H9 (cell line): ENCODE measurements around the gene CHSY1. TPM values are rescaled to one million over a fixed set of nuclear protein-coding genes. Genes with fewer than 3 reads are reported as not detected.
A peak's percentile ranks its signal among the peaks of the same experiment; 100 is the strongest.

Experiments
- DNase-seq: peaks from one replicate; pipeline ENCODE4 v3.0.0-alpha.2; 2017
- H2AFZ ChIP-seq: one replicate; pipeline ENCODE4 v1.6.1; 2013; ENCODE audit warnings: mild to moderate bottlenecking, low read length, control low read depth, moderate library complexity
- H2AK5ac ChIP-seq: 2 replicates; pipeline ENCODE4 v1.6.1; 2013; ENCODE audit warnings: low read length, control low read depth, mixed read lengths; ENCODE audit not compliant: insufficient read length
- H2BK120ac ChIP-seq: one replicate; pipeline ENCODE4 v1.6.1; 2013; ENCODE audit warnings: low read depth, mild to moderate bottlenecking, low read length, control low read depth, inconsistent platforms; ENCODE audit not compliant: poor library complexity, severe bottlenecking
- H2BK12ac ChIP-seq: 2 replicates; pipeline ENCODE4 v1.6.1; 2013; ENCODE audit warnings: low read length, control low read depth, mixed read lengths, low read depth; ENCODE audit not compliant: insufficient read length
- H2BK15ac ChIP-seq: 2 replicates; pipeline ENCODE4 v1.6.1; 2013; ENCODE audit warnings: low read depth, low read length, control low read depth
- H2BK20ac ChIP-seq: one replicate; pipeline ENCODE4 v1.6.1; 2013; ENCODE audit warnings: low read depth, mild to moderate bottlenecking, low read length, control low read depth, inconsistent platforms; ENCODE audit not compliant: poor library complexity, severe bottlenecking
- H2BK5ac ChIP-seq: 2 replicates; pipeline ENCODE4 v1.6.1; 2013; ENCODE audit warnings: low read length, control low read depth, mixed read lengths; ENCODE audit not compliant: insufficient read length
- H3K14ac ChIP-seq: 2 replicates; pipeline ENCODE4 v1.6.1; 2013; ENCODE audit warnings: low read length, control low read depth; ENCODE audit not compliant: insufficient read depth
- H3K18ac ChIP-seq: 2 replicates; pipeline ENCODE4 v1.6.1; 2013; ENCODE audit warnings: low read depth, mild to moderate bottlenecking, mixed read lengths, low read length, control low read depth; ENCODE audit not compliant: insufficient read length
- H3K23ac ChIP-seq: 2 replicates; pipeline ENCODE4 v1.6.1; 2013; ENCODE audit warnings: low read length, control low read depth, mixed read lengths, low read depth; ENCODE audit not compliant: insufficient read length
- H3K23me2 ChIP-seq: 2 replicates; pipeline ENCODE4 v1.6.1; 2013; ENCODE audit warnings: low read depth, mild to moderate bottlenecking, mixed read lengths, low read length, control low read depth; ENCODE audit not compliant: insufficient read length, poor library complexity, severe bottlenecking
- H3K27ac ChIP-seq: 2 replicates; pipeline ENCODE4 v1.5.1; 2013; ENCODE audit warnings: low read length, control low read depth, mixed read lengths, low read depth; ENCODE audit not compliant: insufficient read length
- H3K27me3 ChIP-seq: 2 replicates; pipeline ENCODE4 v1.6.1; 2013; ENCODE audit warnings: low read length, control low read depth, inconsistent platforms; ENCODE audit not compliant: insufficient read depth
- H3K4ac ChIP-seq: 2 replicates; pipeline ENCODE4 v1.6.1; 2013; ENCODE audit warnings: low read depth, mild to moderate bottlenecking, control low read depth, inconsistent platforms, low read length, moderate library complexity
- H3K4me1 ChIP-seq: 2 replicates; pipeline ENCODE4 v1.6.1; 2013; ENCODE audit warnings: low read length, control low read depth, inconsistent platforms; ENCODE audit not compliant: insufficient read depth
- H3K4me2 ChIP-seq: 2 replicates; pipeline ENCODE4 v1.6.1; 2013; ENCODE audit warnings: low read length, control low read depth, mixed read lengths; ENCODE audit not compliant: insufficient read length, insufficient read depth
- H3K56ac ChIP-seq: 2 replicates; pipeline ENCODE4 v1.6.1; 2013; ENCODE audit warnings: low read depth, mild to moderate bottlenecking, mixed read lengths, low read length, control low read depth; ENCODE audit not compliant: insufficient read length
- H3K79me1 ChIP-seq: 2 replicates; pipeline ENCODE4 v1.6.1; 2013; ENCODE audit warnings: low read depth, mild to moderate bottlenecking, moderate library complexity, low read length, control low read depth, inconsistent platforms; ENCODE audit not compliant: insufficient read depth, poor library complexity, severe bottlenecking
- H3K79me2 ChIP-seq: 2 replicates; pipeline ENCODE4 v1.6.1; 2013; ENCODE audit warnings: low read length, control low read depth, inconsistent platforms; ENCODE audit not compliant: insufficient read depth
- H3K9ac ChIP-seq: 2 replicates; pipeline ENCODE4 v1.6.1; 2013; ENCODE audit warnings: low read length, control low read depth, mixed read lengths; ENCODE audit not compliant: insufficient read length; ENCODE audit errors: extremely low read depth
- H3K9me3 ChIP-seq: one replicate; pipeline ENCODE4 v1.6.1; 2013; ENCODE audit warnings: low read depth, low read length, inconsistent platforms; ENCODE audit not compliant: control insufficient read depth
- H3T11ph ChIP-seq: one replicate; pipeline ENCODE4 v1.6.1; 2013; ENCODE audit warnings: mild to moderate bottlenecking, low read length, control low read depth, inconsistent platforms
- H4K20me1 ChIP-seq: one replicate; pipeline ENCODE4 v1.6.1; 2013; ENCODE audit not compliant: control insufficient read depth, insufficient read length, insufficient read depth
- H4K5ac ChIP-seq: 2 replicates; pipeline ENCODE4 v1.6.1; 2013; ENCODE audit warnings: low read depth, mild to moderate bottlenecking, mixed read lengths, low read length, control low read depth; ENCODE audit not compliant: insufficient read length
- H4K8ac ChIP-seq: replicated peaks from 2 replicates; pipeline ENCODE4 v1.6.1; 2013; ENCODE audit warnings: low read length, control low read depth, mixed read lengths, low read depth; ENCODE audit not compliant: insufficient read length
- H4K91ac ChIP-seq: 2 replicates; pipeline ENCODE4 v1.6.1; 2013; ENCODE audit warnings: low read depth, mild to moderate bottlenecking, moderate library complexity, mixed read lengths, low read length, control low read depth; ENCODE audit not compliant: insufficient read length
- H3K27ac Mint-ChIP-seq, 3 experiments: 2 replicates in 2 of 3; 3 replicates in 1 of 3; pipeline ENCODE4 v1.8.0; 2020 to 2021; ENCODE audit warnings: mixed read lengths in 3 of 3, mild to moderate bottlenecking in 1 of 3, moderate library complexity in 1 of 3
- H3K27me3 Mint-ChIP-seq: 2 replicates; pipeline ENCODE4 v1.8.0; 2021; ENCODE audit warnings: low read depth, mild to moderate bottlenecking, moderate library complexity, mixed read lengths
- H3K36me3 Mint-ChIP-seq, 3 experiments: 2 replicates in 2 of 3; 3 replicates in 1 of 3; pipeline ENCODE4 v1.8.0; 2020 to 2021; ENCODE audit warnings: low read depth in 3 of 3, mixed read lengths in 3 of 3; ENCODE audit not compliant: insufficient read depth in 1 of 3
- H3K4me1 Mint-ChIP-seq, 2 experiments: 2 replicates each; pipeline ENCODE4 v1.8.0; 2020; ENCODE audit warnings: mixed read lengths in 2 of 2
- H3K4me3 Mint-ChIP-seq, 2 experiments: 2 replicates in 1 of 2; 3 replicates in 1 of 2; pipeline ENCODE4 v1.8.0; 2020 to 2021; ENCODE audit warnings: mild to moderate bottlenecking in 2 of 2, mixed read lengths in 2 of 2, moderate library complexity in 1 of 2
- H3K9me3 Mint-ChIP-seq, 2 experiments: 2 replicates in 1 of 2; 3 replicates in 1 of 2; pipeline ENCODE4 v1.8.0; 2020; ENCODE audit warnings: mild to moderate bottlenecking in 2 of 2, mixed read lengths in 2 of 2, moderate library complexity in 1 of 2
- CTCF ChIP-seq: fragments of 200-600 bp; sonication (generic); conservative IDR thresholded peaks from 3 replicates; pipeline ENCODE4 v1.8.0; 2021; ENCODE audit warnings: antibody characterized with exemption, mild to moderate bottlenecking
- WGBS: extraction: QIAGEN DNeasy Blood & Tissue Kit; methylation state at CpG from one replicate; pipeline ENCODE4 v1.1.7; 2013; ENCODE audit warnings: missing lambda C conversion rate, low lambda C conversion rate, mixed read lengths; ENCODE audit not compliant: insufficient read length; ENCODE audit errors: extremely low coverage; 5-methylcytosine and 5-hydroxymethylcytosine counted together
- total RNA-seq: library from RNA; stranded (reverse); gene quantifications from 2 replicates; pipeline ENCODE4 v1.2.1, GENCODE V29; 2021

Gene CHSY1
- total RNA-seq, 1 experiment from 2014 or later: 68.3 TPM

GRCh38 chr15:101269479-101270223 is 17.8 kb upstream of the CHSY1 start:
- H3K23ac ChIP-seq: no peak overlapping the region
- H3K27me3 Mint-ChIP-seq: peaks cover 3% of the 10 kb centered on the region; the same call in 1 of the 2 replicates
- H3K4ac ChIP-seq: no peak overlapping the region
- no peaks in the 10 kb centered on the region for H3K79me2 ChIP-seq
- H3K4me1 Mint-ChIP-seq: peaks cover 8% of the 10 kb centered on the region in 2 experiments
- H3K4me2 ChIP-seq: no peak overlapping the region
- H2BK12ac ChIP-seq: no peak overlapping the region
- H3K4me3 Mint-ChIP-seq: no peak overlapping the region
- no peaks in the 10 kb centered on the region for H3K27me3 ChIP-seq
- H3T11ph ChIP-seq: no peak overlapping the region
- H3K27ac Mint-ChIP-seq: no peak overlapping the region; a peak in 1 of 7 replicates
- peak; percentile 66 for TF ChIP-seq CTCF
- no peak overlapping the region for H2AK5ac ChIP-seq
- no peaks in the 10 kb centered on the region for H3K9me3 ChIP-seq
- H2BK120ac ChIP-seq: no peak overlapping the region
- no CpG with 5 or more reads among the region's 16 CpGs for WGBS
- no peak overlapping the region for H2BK20ac ChIP-seq
- no peaks in the 10 kb centered on the region for H3K9me3 Mint-ChIP-seq
- no peak overlapping the region for H4K8ac ChIP-seq
- H3K18ac ChIP-seq: no peak overlapping the region
- no peak overlapping the region for H3K14ac ChIP-seq
- H3K56ac ChIP-seq: no peak overlapping the region
- no peaks in the 10 kb centered on the region for H4K20me1 ChIP-seq
- H3K4me1 ChIP-seq: no peaks in the 10 kb centered on the region
- no peaks in the 10 kb centered on the region for H3K23me2 ChIP-seq
- peaks cover 36 to 61% (median 52%) of the 10 kb centered on the region in 3 experiments; a peak in 6 of 7 replicates for H3K36me3 Mint-ChIP-seq
- no peak overlapping the region for H4K91ac ChIP-seq
- no peak overlapping the region for H3K9ac ChIP-seq
- H2BK15ac ChIP-seq: no peak overlapping the region
- no peak overlapping the region for H2BK5ac ChIP-seq
- H2AFZ ChIP-seq: no peak overlapping the region
- no peaks in the 10 kb centered on the region for H3K79me1 ChIP-seq
- H3K27ac ChIP-seq: no peak overlapping the region
- H4K5ac ChIP-seq: no peak overlapping the region
- peak; percentile 58 for DNase-seq
